ENCODE data around the gene PDX1.

DNA sequence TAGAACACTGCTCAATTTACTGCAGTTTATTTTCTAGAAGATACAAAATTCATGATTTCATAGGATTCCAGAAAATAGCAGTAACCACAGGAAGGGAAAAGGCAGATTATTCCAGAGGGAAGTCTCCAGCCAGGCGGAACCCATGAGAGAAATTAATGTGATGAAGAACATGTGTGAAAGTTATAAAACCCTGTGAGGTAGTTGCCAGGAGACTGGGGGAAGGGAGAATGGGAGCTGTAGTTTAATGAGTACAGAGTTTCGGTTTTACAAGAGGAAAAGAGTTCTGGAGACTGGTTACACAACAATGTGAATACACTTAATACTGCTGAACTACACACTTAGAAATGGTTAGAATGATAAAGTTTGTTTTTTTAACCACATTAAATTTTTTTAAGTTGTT lies 14.2 kb upstream of the PDX1 start:
- no peak for TF ChIP-seq EZH2phosphoT487 (IDR thresholded peaks at IDR 0.05; ENCODE audit: borderline replicate concordance)
- TF ChIP-seq, protein P1, sequence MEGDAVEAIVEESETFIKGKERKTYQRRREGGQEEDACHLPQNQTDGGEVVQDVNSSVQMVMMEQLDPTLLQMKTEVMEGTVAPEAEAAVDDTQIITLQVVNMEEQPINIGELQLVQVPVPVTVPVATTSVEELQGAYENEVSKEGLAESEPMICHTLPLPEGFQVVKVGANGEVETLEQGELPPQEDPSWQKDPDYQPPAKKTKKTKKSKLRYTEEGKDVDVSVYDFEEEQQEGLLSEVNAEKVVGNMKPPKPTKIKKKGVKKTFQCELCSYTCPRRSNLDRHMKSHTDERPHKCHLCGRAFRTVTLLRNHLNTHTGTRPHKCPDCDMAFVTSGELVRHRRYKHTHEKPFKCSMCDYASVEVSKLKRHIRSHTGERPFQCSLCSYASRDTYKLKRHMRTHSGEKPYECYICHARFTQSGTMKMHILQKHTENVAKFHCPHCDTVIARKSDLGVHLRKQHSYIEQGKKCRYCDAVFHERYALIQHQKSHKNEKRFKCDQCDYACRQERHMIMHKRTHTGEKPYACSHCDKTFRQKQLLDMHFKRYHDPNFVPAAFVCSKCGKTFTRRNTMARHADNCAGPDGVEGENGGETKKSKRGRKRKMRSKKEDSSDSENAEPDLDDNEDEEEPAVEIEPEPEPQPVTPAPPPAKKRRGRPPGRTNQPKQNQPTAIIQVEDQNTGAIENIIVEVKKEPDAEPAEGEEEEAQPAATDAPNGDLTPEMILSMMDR (IDR thresholded peaks at IDR 0.05 in 2 of 3, conservative IDR thresholded peaks at IDR 0.05 in 1 of 3; ENCODE audit: borderline replicate concordance in 1 of 3, insufficient read depth in 1 of 3, low read depth in 2 of 3, low read length in 2 of 3): no peak

Measured in HCT116 (cell line).